Measurements from ENCODE around the gene MBD5.

Gene MBD5

DNA sequence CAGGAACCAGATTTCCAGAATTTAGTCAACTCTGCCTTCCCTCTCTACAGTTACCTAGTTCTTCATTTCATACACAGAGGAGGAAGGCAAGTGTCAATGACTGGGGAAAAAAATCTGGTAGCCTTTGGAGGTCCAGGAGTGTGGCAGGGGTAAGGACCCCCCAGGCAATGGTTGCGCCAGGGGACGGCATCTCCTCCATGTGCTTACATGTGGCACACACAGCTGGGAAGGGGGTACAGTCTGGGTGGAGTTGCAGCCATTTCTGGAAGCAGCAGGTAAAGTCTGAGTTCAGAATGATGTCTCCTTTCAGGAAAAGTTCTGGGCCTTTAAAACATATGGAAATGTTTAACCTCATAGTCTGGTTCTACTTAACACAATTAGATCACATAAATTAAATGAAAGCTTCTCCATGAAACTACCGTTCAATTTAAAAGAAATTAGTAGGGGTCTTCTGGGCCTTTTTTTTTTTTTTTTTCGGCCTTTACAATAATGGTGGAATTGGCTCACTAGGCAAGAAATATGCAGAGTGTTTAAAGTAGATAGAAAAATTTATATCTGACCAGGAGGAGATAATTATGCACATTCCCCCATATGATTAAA lies 470.0 kb downstream of the MBD5 start:
- DNase-seq: no peak

DNA sequence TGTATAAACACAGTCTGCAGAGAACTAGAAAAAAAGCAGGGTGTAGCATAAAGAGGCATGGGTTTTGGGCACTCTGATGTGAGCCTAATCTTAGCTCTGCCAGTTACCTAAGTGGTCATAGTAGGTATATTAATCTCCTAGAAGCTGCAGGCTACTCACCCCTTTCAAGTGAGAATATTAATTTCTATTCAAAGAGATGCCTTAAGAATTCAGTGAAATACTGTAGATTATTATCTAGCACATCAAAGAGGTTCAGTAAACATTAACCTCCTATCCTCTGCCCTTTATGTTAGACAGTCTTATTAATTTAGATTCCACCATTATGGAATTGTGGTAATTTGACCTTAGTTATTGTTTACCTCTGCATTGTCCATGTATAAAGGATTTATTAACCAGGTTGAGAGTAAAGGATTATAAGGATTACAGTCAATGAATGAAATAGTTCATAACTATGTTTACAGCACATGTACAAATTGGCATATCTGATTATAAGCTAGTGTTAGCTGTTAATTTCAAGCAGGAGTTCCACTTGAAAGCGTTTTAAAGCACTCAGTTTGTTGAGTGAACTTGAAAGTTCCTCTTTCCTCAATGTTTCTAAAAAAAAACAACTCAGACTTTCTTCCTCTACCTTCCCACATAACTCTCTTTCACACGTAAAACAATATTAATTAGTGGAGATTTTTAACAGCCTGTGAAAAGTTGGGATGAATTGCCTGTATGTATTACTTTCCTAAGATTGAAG lies 473.1 kb downstream of the MBD5 start:
- no peak for DNase-seq

DNA sequence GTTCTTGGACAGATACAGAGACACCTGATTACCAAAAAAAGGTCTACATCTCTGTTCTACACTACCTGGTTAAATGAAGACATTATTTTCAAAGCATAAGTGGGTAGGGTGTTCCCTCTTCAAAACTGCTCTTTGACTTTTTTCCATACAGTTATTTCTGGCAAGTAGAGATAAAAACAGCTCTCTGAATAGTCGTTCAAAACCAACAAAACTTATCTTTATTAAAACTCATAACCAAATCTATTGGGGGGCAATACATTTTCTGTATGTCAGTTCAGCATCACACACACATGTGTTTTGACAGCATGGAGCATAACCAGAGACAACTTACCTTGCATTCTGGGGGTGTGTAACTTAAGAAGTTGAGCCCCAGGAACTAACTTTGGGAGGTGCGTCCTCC lies 474.7 kb downstream of the MBD5 start:
- no peak for DNase-seq

DNA sequence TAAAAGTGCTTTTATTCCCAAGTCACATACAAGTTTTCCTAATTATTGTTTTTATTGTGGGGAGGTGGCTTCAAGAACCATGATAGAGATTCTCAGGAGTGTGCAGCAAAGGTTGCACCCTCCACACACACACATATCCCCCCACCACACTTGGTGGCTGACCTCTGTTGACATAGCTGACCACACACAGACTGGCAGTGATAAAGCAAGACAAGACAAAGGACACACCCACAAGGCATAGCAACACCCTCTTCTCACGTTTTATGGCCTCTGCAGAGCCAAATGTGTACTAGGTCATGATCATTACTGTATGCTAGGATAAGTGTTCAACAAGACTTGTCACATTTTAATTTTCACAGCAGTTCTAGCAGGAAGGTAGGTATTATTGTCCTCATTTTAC lies 480.7 kb downstream of the MBD5 start:
- DNase-seq: no peak

DNA sequence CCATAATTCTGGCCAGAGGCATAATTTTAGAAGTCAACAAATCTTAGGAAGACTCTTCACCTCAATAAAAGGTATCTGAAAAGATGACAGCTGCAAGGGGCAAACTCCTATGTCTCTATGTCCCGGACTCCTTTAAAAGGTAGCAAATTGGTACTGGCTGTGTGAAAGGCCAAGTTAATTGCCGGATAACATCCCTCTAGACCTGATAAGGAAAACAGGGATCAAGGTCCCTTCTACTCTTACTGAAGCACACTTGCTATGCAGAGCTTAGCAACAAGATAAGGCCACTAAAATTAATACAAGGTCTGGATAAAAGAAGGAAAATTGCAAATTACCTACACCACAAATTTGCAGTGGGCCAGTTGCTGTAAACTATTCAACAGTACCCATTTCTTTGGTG lies 482.6 kb downstream of the MBD5 start:
- DNase-seq: no peak

DNA sequence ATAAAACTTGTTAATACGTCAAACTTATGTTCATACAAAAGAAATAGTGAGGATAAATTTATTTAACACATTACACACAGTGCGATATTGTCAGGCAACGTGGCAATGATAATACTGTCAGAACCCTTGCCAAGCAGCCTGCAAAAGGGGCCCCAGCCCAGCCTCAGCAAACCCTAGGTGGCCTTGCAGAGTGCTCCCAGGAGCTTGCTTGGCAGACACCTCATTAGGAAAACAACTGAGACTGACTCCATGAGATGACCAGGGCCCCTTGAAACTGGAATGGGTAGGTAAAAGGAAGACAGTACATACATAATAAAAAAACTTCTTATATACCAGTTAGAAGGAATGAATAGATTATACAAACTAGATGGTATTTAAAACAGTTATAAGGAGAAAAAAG lies 487.1 kb downstream of the MBD5 start:
- DNase-seq: no peak

DNA sequence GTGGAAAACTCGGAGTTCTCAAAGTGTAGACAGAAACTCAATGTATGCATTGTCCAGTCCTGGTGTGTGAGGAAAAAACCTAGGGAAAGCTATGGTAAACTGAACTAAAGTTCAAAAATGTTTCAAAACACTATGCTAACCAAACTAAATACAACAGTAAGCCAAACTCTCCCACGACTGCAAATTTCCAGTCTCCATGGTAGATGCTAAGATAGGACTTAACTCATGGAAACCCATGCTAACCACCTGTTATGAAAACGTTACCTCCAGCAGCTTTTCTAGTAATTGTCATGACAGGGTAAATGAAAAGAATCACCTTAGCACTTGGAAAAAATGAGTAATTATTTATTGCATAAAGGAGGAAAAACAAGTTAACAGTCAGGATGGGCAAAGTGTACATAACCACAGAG lies 488.0 kb downstream of the MBD5 start:
- no peak for DNase-seq

DNA sequence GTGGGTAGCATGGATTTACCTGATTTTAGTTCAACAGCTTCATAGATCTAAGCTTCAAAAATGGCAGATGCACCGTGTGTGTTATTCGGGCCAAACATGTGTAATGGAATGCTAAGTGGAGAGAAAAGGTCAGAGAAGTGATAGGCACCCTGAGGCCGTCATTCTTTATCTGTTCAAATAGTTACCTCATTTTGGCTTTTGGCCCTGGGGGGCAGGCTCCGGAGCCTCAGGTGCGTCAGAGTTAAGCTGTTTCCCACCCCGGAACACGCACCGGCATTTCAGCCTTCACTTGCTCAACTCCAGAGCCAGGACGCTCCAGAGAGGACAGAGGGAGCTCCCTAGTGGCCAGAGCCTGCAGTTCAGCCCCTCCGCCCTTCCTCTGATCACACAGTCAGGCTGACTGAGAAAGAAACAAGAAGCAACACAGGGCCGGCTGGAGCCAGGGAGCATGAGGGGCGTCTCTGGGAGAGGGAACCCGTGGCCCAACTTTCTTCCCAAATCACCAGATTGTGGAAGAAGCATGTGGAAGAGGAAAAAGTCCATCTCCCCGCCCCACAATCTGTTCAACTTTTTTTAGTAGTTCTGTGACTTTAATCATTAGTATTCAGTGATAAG lies 488.5 kb downstream of the MBD5 start:
- peak; percentile 86 for DNase-seq

DNA sequence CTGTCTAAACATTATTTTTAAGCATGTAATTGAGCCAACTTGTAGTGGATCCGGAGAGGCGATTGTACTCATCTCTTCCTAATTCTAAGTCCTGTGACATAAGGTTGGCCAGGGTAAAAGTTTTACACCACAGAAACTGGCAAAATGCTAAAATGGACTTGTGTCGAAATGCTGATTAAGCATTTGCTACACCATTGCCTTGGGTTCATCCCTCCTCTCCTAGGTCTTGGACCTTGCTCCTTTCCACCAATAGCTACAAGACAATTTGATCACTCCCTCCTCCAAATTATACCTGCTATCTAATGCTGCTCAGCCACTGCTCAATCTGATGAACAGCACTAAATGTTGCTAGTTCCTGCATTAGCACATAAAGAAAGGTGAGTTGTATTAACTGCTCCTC lies 491.0 kb downstream of the MBD5 start:
- no peak for DNase-seq

DNA sequence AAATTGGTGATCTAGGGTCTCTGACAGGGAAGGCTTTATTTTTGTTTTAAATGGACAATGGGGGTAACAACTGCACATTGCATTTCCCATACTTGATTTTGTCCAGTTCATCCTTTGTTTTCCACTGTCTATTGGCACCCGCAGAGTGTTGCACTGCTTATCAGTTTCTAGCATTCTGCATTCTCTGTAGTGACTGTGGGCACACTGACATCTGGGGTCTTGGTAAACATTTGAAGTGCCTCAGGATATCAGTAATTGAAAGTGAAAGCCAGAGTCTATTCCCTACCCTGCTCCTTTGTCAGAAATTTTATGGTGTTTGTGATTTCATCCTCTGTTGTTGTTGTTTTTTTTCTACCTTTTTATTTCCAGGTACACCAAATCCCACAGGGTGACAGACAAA lies 491.6 kb downstream of the MBD5 start:
- no peak for DNase-seq

DNA sequence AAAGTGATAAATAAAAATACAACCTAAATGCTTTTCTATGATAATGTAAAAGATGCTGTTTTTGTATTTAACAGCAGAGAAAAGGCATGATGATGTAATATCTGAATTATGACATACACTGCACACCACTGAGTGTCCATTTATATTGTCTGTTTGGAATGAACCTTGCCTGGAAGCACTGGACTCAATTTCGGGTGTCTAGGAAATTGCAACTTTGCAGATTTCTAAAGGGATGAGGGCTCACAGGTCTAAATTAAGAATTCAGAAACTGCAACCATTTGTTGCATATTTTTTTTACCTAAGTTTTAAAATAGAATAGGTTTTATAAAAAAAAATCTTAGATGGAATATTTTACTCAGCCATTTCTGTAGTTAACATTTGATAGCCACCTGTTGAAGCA lies 492.5 kb downstream of the MBD5 start:
- DNase-seq: no peak

DNA sequence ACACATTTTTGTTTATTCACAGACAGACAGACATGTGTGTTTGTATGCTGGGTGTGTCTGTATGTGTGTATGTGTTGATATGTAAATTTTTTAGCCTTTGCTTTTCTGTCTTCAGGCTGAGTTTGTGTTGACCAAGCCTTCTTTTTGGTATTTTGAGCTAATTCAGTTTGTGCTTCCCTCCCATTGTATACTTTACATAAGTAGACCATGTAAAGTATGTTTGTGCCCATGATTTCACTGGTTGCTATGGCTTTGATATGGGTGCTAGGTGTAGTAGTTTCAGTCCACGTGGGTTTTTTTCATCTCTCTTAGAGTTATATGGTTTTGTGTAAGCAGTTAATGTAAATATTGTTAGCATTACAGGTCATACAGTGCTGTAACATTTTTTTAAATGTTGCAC lies 494.2 kb downstream of the MBD5 start:
- no peak for DNase-seq

DNA sequence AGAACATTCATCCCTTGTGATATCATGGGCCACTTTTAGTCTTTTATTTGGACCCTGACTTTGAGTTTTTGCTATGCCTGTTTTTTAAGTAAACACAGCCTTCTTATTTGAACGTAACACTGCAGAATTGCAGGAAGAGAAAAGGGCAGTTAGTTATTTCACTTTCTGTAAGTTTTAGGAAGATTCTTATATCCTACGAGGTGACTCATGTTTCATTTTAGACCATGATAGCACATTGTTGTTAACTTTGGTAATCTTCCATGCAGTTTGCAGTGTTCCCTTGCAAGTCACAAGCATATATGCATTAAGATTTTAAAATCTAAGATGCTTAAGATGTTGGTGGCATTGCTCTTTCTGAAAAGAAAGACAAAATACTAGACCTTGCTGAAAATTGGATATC lies 495.1 kb downstream of the MBD5 start:
- DNase-seq: no peak

DNA sequence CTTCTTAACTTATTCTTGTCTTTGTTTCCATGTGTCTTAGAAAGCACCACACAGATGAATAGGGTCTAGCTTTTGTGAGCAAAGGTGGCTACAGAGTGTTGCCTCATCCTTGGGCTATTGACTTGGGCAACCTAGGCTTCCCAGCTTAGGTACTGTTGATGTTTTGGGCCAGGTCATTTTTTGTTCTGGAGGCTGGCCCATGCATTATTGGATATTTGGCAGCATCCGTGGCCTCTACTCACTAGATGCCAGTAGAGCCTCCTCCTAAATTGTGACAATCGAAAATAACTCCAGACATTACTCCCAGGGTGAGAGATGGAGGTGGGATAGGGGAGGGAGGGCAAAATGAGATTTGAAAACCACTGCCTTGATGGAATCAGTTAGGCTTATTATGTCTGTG lies 496.4 kb downstream of the MBD5 start:
- DNase-seq: no peak

DNA sequence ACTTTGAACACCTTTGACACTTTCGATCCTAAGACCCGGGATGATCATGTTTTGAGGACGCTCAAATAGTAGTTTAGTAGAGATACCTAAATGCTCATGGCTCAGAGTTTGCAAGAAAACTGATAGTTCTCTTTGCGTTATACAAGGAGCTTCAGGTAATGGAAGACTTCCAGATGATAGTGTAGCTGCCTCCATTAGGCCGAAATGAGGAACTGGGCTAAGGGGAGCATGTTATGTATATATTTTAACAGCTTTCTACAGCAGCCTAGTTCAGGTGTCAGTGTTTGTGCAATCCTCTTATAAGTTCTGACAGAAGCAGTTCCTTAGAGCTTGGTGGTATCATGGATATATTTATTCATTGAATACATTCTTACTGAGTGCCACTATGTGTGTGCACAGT lies 496.9 kb downstream of the MBD5 start:
- no peak for DNase-seq

DNA sequence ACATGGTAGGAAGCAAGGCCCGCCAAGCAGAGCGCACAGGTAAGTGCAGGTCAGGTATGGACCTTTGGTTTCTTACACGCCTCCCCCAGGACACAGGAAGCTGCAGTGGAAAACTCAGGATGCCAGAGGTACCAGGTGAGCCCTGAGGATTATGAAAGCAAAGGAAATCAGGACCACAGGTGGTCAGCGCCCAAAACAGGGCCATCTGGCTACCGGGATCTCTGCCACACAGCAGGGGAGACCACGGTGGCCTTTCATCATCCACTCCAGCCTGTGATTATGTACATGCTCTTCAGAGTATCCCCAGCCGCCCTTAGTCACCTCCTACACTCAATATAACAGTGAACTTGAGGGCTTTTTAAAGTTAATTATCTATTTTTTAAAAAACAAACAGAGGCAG lies 498.1 kb downstream of the MBD5 start:
- DNase-seq: no peak

DNA sequence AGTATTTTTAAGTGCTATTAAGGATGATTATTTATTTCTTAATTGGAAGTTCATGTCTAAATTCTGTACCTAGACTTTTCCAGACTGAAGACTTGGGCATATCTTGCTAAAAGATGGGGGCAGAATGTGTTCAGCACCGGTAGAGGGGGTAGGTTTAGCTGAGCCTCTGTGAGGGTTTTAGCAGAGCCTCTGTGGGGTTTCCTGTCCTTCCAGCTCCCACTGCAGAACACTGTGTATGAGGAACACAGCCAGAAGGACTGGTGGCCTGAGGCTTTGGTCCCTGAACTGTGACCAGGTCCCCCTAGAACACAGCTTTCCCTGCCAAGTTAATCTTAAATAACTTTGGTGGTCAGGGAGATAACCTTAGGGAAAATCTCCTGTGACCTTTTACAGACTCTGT lies 500.3 kb downstream of the MBD5 start:
- DNase-seq: no peak

DNA sequence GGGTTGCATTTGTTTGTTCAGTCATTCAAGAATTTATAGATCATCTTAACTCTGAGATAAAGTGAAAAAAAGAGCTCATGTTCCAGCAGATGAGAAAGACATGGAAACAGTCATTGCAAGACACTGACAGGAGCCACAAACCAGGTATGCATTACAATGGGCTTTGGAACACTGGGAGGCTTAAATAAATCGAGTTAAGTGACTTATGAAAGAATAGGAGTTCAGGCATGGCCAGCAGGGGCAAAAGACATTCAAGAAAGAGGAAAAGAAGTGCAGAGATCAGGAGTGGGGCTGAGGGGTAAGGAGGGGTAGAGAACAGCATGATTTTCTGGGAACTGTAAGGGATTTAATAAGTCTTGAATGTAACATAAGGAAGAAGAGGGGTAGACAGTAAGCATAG lies 502.4 kb downstream of the MBD5 start:
- DNase-seq: no peak

DNA sequence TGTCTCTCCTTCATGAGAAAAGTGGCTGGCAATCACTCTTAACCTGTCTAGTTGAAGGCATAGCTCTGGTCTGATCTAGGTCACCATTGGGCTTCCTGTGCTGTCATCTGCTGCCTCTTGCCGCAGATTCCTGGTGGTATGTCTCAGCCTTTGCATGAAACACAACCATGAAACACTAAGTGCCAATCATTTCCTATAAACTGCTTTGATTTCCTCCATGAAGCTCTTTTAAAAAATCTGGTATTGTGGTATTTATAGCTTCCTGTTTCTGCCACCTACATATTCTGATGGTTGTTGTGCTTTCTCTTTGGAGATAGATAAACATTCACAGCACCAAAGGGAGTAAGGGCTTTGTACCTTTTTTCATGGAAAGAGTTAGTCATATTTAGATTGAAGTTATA lies 503.6 kb downstream of the MBD5 start:
- DNase-seq: peak; percentile 89

DNA sequence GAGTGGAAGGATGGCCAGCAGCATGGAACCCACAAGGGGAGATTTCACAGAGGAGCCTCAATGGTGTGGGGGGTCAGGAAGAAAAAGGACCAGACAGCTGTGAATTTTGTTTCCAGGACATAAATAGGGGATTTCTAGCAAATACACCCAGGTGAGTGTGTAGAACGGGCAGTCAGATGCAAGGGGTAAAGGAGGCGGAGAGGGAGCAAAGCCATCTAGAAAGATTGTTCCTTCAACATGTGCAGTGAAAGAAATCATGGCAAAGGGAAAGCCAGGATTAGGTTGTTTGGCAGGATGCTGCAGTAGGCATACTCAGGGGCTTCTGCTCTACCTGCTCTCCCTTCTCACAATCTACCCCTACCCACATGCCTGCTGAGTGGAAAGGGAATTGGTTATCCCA lies 504.2 kb downstream of the MBD5 start:
- no peak for DNase-seq

DNA sequence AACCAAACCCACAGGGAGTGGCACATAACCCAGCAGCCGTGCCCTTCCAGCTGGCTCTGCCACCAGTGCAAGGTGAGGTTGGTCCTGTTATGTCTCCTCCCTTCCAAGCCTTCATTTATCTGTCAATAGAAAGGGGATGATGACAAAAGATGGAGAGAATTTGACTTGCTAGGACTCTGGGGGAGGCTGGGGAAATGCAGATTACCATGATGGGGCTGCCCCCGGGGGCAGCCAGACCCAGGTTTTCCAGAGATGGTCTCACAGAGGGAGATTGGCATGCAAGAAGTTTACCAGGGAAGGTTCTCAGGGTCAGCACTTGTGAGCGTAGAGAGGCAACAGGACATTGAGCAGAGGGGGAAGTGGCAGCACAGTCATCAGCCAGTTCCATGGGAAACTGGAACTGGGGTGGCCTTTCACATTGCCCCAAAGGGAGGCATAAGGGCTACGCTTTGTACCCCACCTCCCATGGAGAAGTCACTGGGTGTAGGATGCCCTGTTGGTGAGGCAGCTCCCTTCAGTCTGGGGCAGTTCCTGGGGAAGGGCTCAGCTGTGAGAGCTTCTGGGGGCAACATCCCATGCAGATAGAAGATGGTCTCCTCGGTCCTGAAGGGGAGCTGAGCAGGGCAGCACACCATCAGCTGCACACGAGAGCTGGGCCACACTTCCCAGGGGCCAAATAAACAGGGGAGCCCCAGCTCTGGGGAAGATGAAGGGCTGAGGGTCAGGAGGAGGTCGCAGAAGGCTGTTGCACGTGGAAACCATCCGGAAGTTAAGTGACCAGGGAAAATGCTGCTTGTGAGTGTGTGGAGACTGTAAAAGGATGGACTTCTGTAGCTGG lies 505.8 kb downstream of the MBD5 start:
- no peak for DNase-seq

DNA sequence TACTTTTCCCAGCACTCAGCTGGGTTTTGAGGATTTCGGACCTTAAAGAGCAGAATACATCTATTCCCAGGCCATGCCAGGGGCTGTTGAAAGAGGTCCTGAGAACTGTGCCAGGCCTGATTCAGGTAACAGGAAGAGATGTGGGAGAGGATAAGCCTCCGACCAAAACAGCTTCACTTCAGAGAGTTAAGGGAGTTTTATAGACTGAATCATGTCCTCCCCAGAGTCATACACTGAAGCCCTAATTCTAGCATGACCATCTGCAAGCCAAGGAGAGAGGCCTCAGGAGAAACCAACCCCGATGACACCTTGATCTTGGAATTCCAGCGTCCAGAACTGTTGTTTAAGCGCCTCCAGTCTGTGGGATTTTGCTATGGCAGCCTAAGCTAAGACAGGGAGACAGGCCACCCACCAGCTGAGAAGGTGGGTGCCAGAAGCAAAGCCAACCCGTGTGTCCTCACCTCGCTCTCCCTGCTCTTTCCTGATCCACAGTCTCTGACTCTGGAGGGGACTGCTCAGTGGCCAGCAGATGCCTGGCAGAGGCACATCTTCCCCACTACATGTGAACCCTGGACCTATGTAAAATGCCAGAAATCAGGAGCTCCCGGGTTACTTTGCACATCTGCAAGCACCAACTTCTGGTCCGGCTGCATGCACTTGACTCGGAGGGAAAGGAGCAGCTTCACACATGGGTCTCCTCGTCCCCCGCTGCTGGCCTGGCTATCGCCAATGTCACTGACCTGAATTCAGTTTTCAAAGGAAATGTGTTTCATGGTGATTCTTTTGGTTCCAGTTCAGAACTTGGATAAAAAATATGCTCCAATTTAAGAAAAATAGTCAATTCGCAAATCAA lies 506.8 kb downstream of the MBD5 start:
- DNase-seq: peak; percentile 36

All from CD4-positive, alpha-beta T cell treated with Interleukin-4 for 4 hours (primary cell).